SK-N-SH (cell line): ENCODE measurements around the gene DCLK1. TPM values are rescaled to one million over a fixed set of nuclear protein-coding genes. Genes with fewer than 3 reads are reported as not detected.
A peak's percentile ranks its signal among the peaks of the same experiment; 100 is the strongest.

ENCODE experiments used
- CTCF ChIA-PET: fragments of 300-600, 350-600 bp; formaldehyde crosslinking; extraction: SDS; loops from one replicate; lab custom pipeline; 2021; lab: Yijun Ruan, JAX
- POLR2A ChIA-PET: fragments of 350-600 bp; sonication (Branson Sonifier 250); formaldehyde crosslinking; extraction: SDS; loops from one replicate; lab custom pipeline; 2020; ENCODE audit warnings: antibody characterized with exemption, inconsistent platforms; lab: Yijun Ruan, JAX
- DNase-seq: peaks from one replicate; pipeline ENCODE4 v3.0.0; 2012
- H2AFZ ChIP-seq: fragments of 200-600 bp; sonication (generic); 2 replicates; pipeline ENCODE4 v1.8.1; 2016; ENCODE audit warnings: antibody characterized with exemption, mild to moderate bottlenecking, low read depth
- H3F3A ChIP-seq: fragments of 200-600 bp; sonication (generic); replicated peaks from 2 replicates; pipeline ENCODE3; 2016; ENCODE audit warnings: antibody characterized with exemption, mild to moderate bottlenecking; ENCODE audit not compliant: insufficient read depth
- H3K27ac ChIP-seq, 2 experiments: fragments of 200-500 bp in 1 of 2; fragments of 200-600 bp in 1 of 2; sonication (Bioruptor generic) in 1 of 2; sonication (generic), shearing (Covaris generic) in 1 of 2; 2 replicates each; pipeline versions ENCODE4 v1.5.1 to v1.6.1; 2014 to 2016; ENCODE audit warnings: low read depth in 2 of 2, inconsistent platforms in 1 of 2, low read length in 1 of 2, mild to moderate bottlenecking in 1 of 2, mixed read lengths in 1 of 2
- H3K27me3 ChIP-seq: fragments of 200-600 bp; sonication (generic), shearing (Covaris generic); 2 replicates; pipeline ENCODE4 v1.6.1; 2016; ENCODE audit warnings: mixed run types; ENCODE audit not compliant: insufficient read depth
- H3K36me3 ChIP-seq, 2 experiments: fragments of 200-500 bp in 1 of 2; fragments of 200-600 bp in 1 of 2; sonication (Bioruptor generic) in 1 of 2; sonication (generic) in 1 of 2; replicated peaks in 1 of 2; 2 replicates each; pipeline versions ENCODE3 to v1.5.1; 2014 to 2016; ENCODE audit warnings: low read length in 1 of 2, mild to moderate bottlenecking in 1 of 2; ENCODE audit not compliant: insufficient read depth in 2 of 2, control insufficient read depth in 1 of 2
- H3K4me1 ChIP-seq, 2 experiments: fragments of 200-500 bp in 1 of 2; fragments of 200-600 bp in 1 of 2; sonication (Bioruptor generic) in 1 of 2; sonication (generic), shearing (Covaris generic) in 1 of 2; 2 replicates each; pipeline versions ENCODE4 v1.5.1 to v1.6.1; 2014 to 2016; ENCODE audit warnings: low read depth in 1 of 2, low read length in 1 of 2, mixed run types in 1 of 2; ENCODE audit not compliant: insufficient read depth in 2 of 2, control insufficient read depth in 1 of 2
- H3K4me2 ChIP-seq: fragments of 200-600 bp; sonication (generic), shearing (Covaris generic); 2 replicates; pipeline ENCODE4 v1.6.1; 2017; ENCODE audit warnings: mixed run types
- H3K4me3 ChIP-seq, 2 experiments: fragments of 200-500 bp in 1 of 2; fragments of 200-600 bp in 1 of 2; sonication (Bioruptor generic) in 1 of 2; sonication (generic), shearing (Covaris generic) in 1 of 2; 2 replicates each; pipeline versions ENCODE4 v1.5.1 to v1.8.1; 2014 to 2016; ENCODE audit warnings: low read depth in 2 of 2, inconsistent platforms in 1 of 2, low read length in 1 of 2, mild to moderate bottlenecking in 1 of 2, mixed read lengths in 1 of 2, moderate library complexity in 1 of 2
- H3K79me2 ChIP-seq: fragments of 200-600 bp; sonication (generic); 2 replicates; pipeline ENCODE4 v1.8.1; 2017; ENCODE audit warnings: mild to moderate bottlenecking; ENCODE audit not compliant: insufficient read depth
- H3K9ac ChIP-seq: fragments of 200-600 bp; sonication (generic); 2 replicates; pipeline ENCODE4 v1.6.1; 2017; ENCODE audit warnings: mixed run types
- H3K9me2 ChIP-seq: fragments of 200-600 bp; sonication (generic); 2 replicates; pipeline ENCODE4 v1.6.1; 2017; ENCODE audit warnings: mixed run types
- H3K9me3 ChIP-seq: fragments of 200-600 bp; sonication (generic); 2 replicates; pipeline ENCODE4 v1.6.1; 2017; ENCODE audit warnings: mixed run types, mild to moderate bottlenecking, moderate library complexity
- H4K20me1 ChIP-seq: fragments of 200-600 bp; sonication (generic); 2 replicates; pipeline ENCODE4 v1.6.1; 2017; ENCODE audit warnings: mild to moderate bottlenecking, mixed run types; ENCODE audit not compliant: insufficient read depth
- CHD2 ChIP-seq: fragments of 150-350 bp; IDR thresholded peaks from 2 replicates; pipeline ENCODE4 v1.6.1; 2018; ENCODE audit warnings: low read length; ENCODE audit not compliant: partially characterized antibody
- ELF1 ChIP-seq: IDR thresholded peaks from 2 replicates; pipeline ENCODE4 v1.4.0; 2012
- EP300 ChIP-seq, 2 experiments: IDR thresholded peaks; 2 replicates each; pipeline versions ENCODE4 v1.4.0 to v1.6.1; 2012; ENCODE audit warnings: borderline replicate concordance in 1 of 2, low read depth in 1 of 2, low read length in 1 of 2
- FOSL2 ChIP-seq: IDR thresholded peaks from 2 replicates; pipeline ENCODE4 v1.4.0; 2012; ENCODE audit warnings: low read depth, mild to moderate bottlenecking, moderate library complexity, borderline replicate concordance
- FOXJ3 ChIP-seq: sonication (generic); formaldehyde crosslinking; IDR thresholded peaks from 2 replicates; pipeline ENCODE4 v1.5.1; 2020; ENCODE audit warnings: mild to moderate bottlenecking, missing genetic modification reagents
- GATA2 ChIP-seq: sonication (generic); formaldehyde crosslinking; IDR thresholded peaks from 2 replicates; pipeline ENCODE4 v1.5.0; 2020; ENCODE audit warnings: mild to moderate bottlenecking, missing genetic modification reagents
- IRF3 ChIP-seq: fragments of 150-350 bp; IDR thresholded peaks from 2 replicates; pipeline ENCODE4 v1.6.1; 2016; ENCODE audit warnings: mild to moderate bottlenecking, low read depth, low read length
- JUND ChIP-seq: IDR thresholded peaks from 2 replicates; pipeline ENCODE4 v1.4.0; 2012
- MAX ChIP-seq: IDR thresholded peaks from 2 replicates; pipeline ENCODE4 v1.4.0; 2012; ENCODE audit warnings: low read depth
- MXI1 ChIP-seq: IDR thresholded peaks from 2 replicates; pipeline ENCODE4 v1.6.1; 2012; ENCODE audit warnings: mild to moderate bottlenecking, low read depth, low read length, improper control_type of control experiment
- NFIC ChIP-seq: IDR thresholded peaks from 2 replicates; pipeline ENCODE4 v1.4.0; 2012; ENCODE audit warnings: borderline replicate concordance
- PBX3 ChIP-seq: IDR thresholded peaks from 2 replicates; pipeline ENCODE4; 2012
- POLR2AphosphoS5 ChIP-seq: IDR thresholded peaks from 2 replicates; pipeline ENCODE4 v1.6.1; 2012; ENCODE audit warnings: low read depth, low read length
- RAD21 ChIP-seq: IDR thresholded peaks from 2 replicates; pipeline ENCODE4 v1.6.1; 2012; ENCODE audit warnings: mild to moderate bottlenecking, low read length
- RXRA ChIP-seq: IDR thresholded peaks from 2 replicates; pipeline ENCODE4 v1.4.0; 2012; ENCODE audit warnings: low read depth, mild to moderate bottlenecking, borderline replicate concordance
- TCF12 ChIP-seq: IDR thresholded peaks from 2 replicates; pipeline ENCODE4 v1.4.0; 2012
- WGBS: methylation state at CpG from one replicate; pipeline ENCODE4 v1.1.6; 2017; ENCODE audit warnings: low lambda C conversion rate; 5-methylcytosine and 5-hydroxymethylcytosine counted together
- polyA plus RNA-seq, 3 experiments: library from polyadenylated mRNA; depleted of rRNA; stranded (reverse); fragments of >200 nt; gene quantifications; 2 replicates each; pipeline ENCODE4 v1.2.3, GENCODE V29; 2012
- TF ChIP-seq, protein P1 (sequence below): IDR thresholded peaks from 2 replicates; pipeline ENCODE4 v1.6.1; 2012; ENCODE audit warnings: mild to moderate bottlenecking, low read depth, low read length, moderate library complexity
- TF ChIP-seq, protein P2 (sequence below): IDR thresholded peaks from 2 replicates; pipeline ENCODE4 v1.4.0; 2012; ENCODE audit warnings: low read depth, borderline replicate concordance

DCLK1 gene
- polyA plus RNA-seq, 1 of the 3 experiments (the other 2 are of a cell fraction), result 1.1 TPM

- POLR2A ChIA-PET, result no interaction called here
Observed at GRCh38 chr13:35914662-35915061, 216.5 kb downstream of the DCLK1 start.

DNA sequence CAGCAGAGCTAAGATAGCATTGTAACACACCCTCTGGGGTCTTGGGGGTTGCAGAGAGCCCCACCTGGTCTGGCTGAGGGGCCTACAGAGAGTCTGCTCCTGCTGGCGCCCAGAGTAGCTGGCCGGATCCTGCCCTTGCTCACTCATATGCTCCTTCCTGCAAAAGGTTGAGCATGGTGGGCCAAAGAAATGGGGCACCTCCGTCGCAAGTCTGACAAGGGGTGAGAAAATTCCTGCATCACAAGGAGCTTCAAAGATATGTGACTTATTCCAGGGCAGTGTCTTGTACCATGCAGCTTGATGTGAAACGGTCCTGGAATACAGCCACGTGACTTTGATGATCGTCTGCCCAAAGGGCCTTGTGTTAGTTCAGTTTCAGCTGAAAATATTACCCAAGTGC lies 218.3 kb downstream of the DCLK1 start:
- no peaks in the 10 kb centered on the region for H4K20me1 ChIP-seq
- ChIA-PET CTCF (no interaction called here), POLR2A (no interaction called here)
- H3K27ac ChIP-seq, result no peak overlapping the region
- H3K4me1 ChIP-seq, result peaks cover 4 to 14% of the 10 kb centered on the region in 2 experiments; a peak in 3 of 4 replicates
- WGBS, result 89% methylated on average over 7 of the region's 7 CpGs
- peaks cover 0 to 3% of the 10 kb centered on the region in 2 experiments for H3K36me3 ChIP-seq
- no peak overlapping the region for H3K9ac ChIP-seq
- H3K79me2 ChIP-seq, result no peaks in the 10 kb centered on the region
- no peak overlapping the region for H3K4me3 ChIP-seq
- H3K27me3 ChIP-seq, result no peaks in the 10 kb centered on the region
- H3F3A ChIP-seq, result peaks cover 15% of the 10 kb centered on the region
- no peaks in the 10 kb centered on the region for H3K9me3 ChIP-seq
- H3K4me2 ChIP-seq, result no peak overlapping the region
- no peak overlapping the region for H2AFZ ChIP-seq
- DNase-seq, result no peak
- no peaks in the 10 kb centered on the region for H3K9me2 ChIP-seq
- TF ChIP-seq JUND (no peak), MXI1 (no peak), NFIC (no peak), RXRA (no peak), ELF1 (no peak), FOSL2 (no peak), MAX (no peak), GATA2 (CRISPR knock-in tag) (no peak), RAD21 (no peak), PBX3 (no peak), IRF3 (no peak), POLR2AphosphoS5 (no peak), FOXJ3 (CRISPR knock-in tag) (no peak), CHD2 (no peak)
- TF ChIP-seq, protein P1, sequence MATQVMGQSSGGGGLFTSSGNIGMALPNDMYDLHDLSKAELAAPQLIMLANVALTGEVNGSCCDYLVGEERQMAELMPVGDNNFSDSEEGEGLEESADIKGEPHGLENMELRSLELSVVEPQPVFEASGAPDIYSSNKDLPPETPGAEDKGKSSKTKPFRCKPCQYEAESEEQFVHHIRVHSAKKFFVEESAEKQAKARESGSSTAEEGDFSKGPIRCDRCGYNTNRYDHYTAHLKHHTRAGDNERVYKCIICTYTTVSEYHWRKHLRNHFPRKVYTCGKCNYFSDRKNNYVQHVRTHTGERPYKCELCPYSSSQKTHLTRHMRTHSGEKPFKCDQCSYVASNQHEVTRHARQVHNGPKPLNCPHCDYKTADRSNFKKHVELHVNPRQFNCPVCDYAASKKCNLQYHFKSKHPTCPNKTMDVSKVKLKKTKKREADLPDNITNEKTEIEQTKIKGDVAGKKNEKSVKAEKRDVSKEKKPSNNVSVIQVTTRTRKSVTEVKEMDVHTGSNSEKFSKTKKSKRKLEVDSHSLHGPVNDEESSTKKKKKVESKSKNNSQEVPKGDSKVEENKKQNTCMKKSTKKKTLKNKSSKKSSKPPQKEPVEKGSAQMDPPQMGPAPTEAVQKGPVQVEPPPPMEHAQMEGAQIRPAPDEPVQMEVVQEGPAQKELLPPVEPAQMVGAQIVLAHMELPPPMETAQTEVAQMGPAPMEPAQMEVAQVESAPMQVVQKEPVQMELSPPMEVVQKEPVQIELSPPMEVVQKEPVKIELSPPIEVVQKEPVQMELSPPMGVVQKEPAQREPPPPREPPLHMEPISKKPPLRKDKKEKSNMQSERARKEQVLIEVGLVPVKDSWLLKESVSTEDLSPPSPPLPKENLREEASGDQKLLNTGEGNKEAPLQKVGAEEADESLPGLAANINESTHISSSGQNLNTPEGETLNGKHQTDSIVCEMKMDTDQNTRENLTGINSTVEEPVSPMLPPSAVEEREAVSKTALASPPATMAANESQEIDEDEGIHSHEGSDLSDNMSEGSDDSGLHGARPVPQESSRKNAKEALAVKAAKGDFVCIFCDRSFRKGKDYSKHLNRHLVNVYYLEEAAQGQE, result no peak
- TF ChIP-seq, protein P2, sequence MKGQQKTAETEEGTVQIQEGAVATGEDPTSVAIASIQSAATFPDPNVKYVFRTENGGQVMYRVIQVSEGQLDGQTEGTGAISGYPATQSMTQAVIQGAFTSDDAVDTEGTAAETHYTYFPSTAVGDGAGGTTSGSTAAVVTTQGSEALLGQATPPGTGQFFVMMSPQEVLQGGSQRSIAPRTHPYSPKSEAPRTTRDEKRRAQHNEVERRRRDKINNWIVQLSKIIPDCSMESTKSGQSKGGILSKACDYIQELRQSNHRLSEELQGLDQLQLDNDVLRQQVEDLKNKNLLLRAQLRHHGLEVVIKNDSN, result no peak

More at GRCh38 chr13:35914662-35915061, 216.5 kb downstream of the DCLK1 start:
- H3K27me3 ChIP-seq, result no peaks in the 10 kb centered on the region
- no peak for DNase-seq
- no peak overlapping the region; the same call in 1 of the 2 replicates for H3K4me2 ChIP-seq
- no peaks in the 10 kb centered on the region for H3K79me2 ChIP-seq
- H3K36me3 ChIP-seq, result peaks cover 0 to 3% of the 10 kb centered on the region in 2 experiments
- peak overlapping the region in 1 of 2 experiments; percentile 94; a peak in 2 of 4 replicates for H3K27ac ChIP-seq
- H3K4me1 ChIP-seq, result peaks cover 4 to 14% of the 10 kb centered on the region in 2 experiments; a peak in 3 of 4 replicates
- H4K20me1 ChIP-seq, result no peaks in the 10 kb centered on the region
- H3K9ac ChIP-seq, result no peak overlapping the region
- H2AFZ ChIP-seq, result no peak overlapping the region
- no peak overlapping the region for H3K4me3 ChIP-seq
- peaks cover 19% of the 10 kb centered on the region for H3F3A ChIP-seq
- no peaks in the 10 kb centered on the region for H3K9me3 ChIP-seq
- 8% methylated on average over 1 of the region's 1 CpG for whole genome bisulfite sequencing
- TF ChIP-seq TCF12 (peak; percentile 45), EP300 (IDR thresholded peaks at IDR 0.05; ENCODE audit: borderline replicate concordance in 1 of 2, low read depth in 1 of 2, low read length in 1 of 2) (peak; percentile 12 to 32; a peak in 2 of 4 replicates), JUND (peak; percentile 36; the same call in 1 of the 2 replicates), RXRA (no peak), PBX3 (peak; percentile 74)
- CTCF ChIA-PET, result interaction anchor here (1.4 to 1.5 kb wide), 2 partner anchors 39 to 361 kb away, joined by 3 to 4 read pairs; no protein-coding TSS in a partner anchor
- H3K9me2 ChIP-seq, result no peaks in the 10 kb centered on the region
